H9 (cell line): ENCODE data around the gene MAP7. TPM values are rescaled to one million over a fixed set of nuclear protein-coding genes. Genes with fewer than 3 reads are reported as not detected.
"Not testable (repeated sequence)": the region's sequence is repeated elsewhere in the genome, so short reads cannot be mapped to it uniquely, and the experiment has no call there.

Experiments used
- DNase-seq: peaks from one replicate; pipeline ENCODE4 v3.0.0-alpha.2; 2017
- H2AFZ ChIP-seq: one replicate; pipeline ENCODE4 v1.6.1; 2013; ENCODE audit warnings: mild to moderate bottlenecking, low read length, control low read depth, moderate library complexity
- H2AK5ac ChIP-seq: 2 replicates; pipeline ENCODE4 v1.6.1; 2013; ENCODE audit warnings: low read length, control low read depth, mixed read lengths; ENCODE audit not compliant: insufficient read length
- H2BK120ac ChIP-seq: one replicate; pipeline ENCODE4 v1.6.1; 2013; ENCODE audit warnings: low read depth, mild to moderate bottlenecking, low read length, control low read depth, inconsistent platforms; ENCODE audit not compliant: poor library complexity, severe bottlenecking
- H2BK12ac ChIP-seq: 2 replicates; pipeline ENCODE4 v1.6.1; 2013; ENCODE audit warnings: low read length, control low read depth, mixed read lengths, low read depth; ENCODE audit not compliant: insufficient read length
- H2BK15ac ChIP-seq: 2 replicates; pipeline ENCODE4 v1.6.1; 2013; ENCODE audit warnings: low read depth, low read length, control low read depth
- H2BK20ac ChIP-seq: one replicate; pipeline ENCODE4 v1.6.1; 2013; ENCODE audit warnings: low read depth, mild to moderate bottlenecking, low read length, control low read depth, inconsistent platforms; ENCODE audit not compliant: poor library complexity, severe bottlenecking
- H2BK5ac ChIP-seq: 2 replicates; pipeline ENCODE4 v1.6.1; 2013; ENCODE audit warnings: low read length, control low read depth, mixed read lengths; ENCODE audit not compliant: insufficient read length
- H3K14ac ChIP-seq: 2 replicates; pipeline ENCODE4 v1.6.1; 2013; ENCODE audit warnings: low read length, control low read depth; ENCODE audit not compliant: insufficient read depth
- H3K18ac ChIP-seq: 2 replicates; pipeline ENCODE4 v1.6.1; 2013; ENCODE audit warnings: low read depth, mild to moderate bottlenecking, mixed read lengths, low read length, control low read depth; ENCODE audit not compliant: insufficient read length
- H3K23ac ChIP-seq: 2 replicates; pipeline ENCODE4 v1.6.1; 2013; ENCODE audit warnings: low read length, control low read depth, mixed read lengths, low read depth; ENCODE audit not compliant: insufficient read length
- H3K23me2 ChIP-seq: 2 replicates; pipeline ENCODE4 v1.6.1; 2013; ENCODE audit warnings: low read depth, mild to moderate bottlenecking, mixed read lengths, low read length, control low read depth; ENCODE audit not compliant: insufficient read length, poor library complexity, severe bottlenecking
- H3K27ac ChIP-seq: 2 replicates; pipeline ENCODE4 v1.5.1; 2013; ENCODE audit warnings: low read length, control low read depth, mixed read lengths, low read depth; ENCODE audit not compliant: insufficient read length
- H3K27me3 ChIP-seq: 2 replicates; pipeline ENCODE4 v1.6.1; 2013; ENCODE audit warnings: low read length, control low read depth, inconsistent platforms; ENCODE audit not compliant: insufficient read depth
- H3K4ac ChIP-seq: 2 replicates; pipeline ENCODE4 v1.6.1; 2013; ENCODE audit warnings: low read depth, mild to moderate bottlenecking, control low read depth, inconsistent platforms, low read length, moderate library complexity
- H3K4me1 ChIP-seq: 2 replicates; pipeline ENCODE4 v1.6.1; 2013; ENCODE audit warnings: low read length, control low read depth, inconsistent platforms; ENCODE audit not compliant: insufficient read depth
- H3K4me2 ChIP-seq: 2 replicates; pipeline ENCODE4 v1.6.1; 2013; ENCODE audit warnings: low read length, control low read depth, mixed read lengths; ENCODE audit not compliant: insufficient read length, insufficient read depth
- H3K56ac ChIP-seq: 2 replicates; pipeline ENCODE4 v1.6.1; 2013; ENCODE audit warnings: low read depth, mild to moderate bottlenecking, mixed read lengths, low read length, control low read depth; ENCODE audit not compliant: insufficient read length
- H3K79me1 ChIP-seq: 2 replicates; pipeline ENCODE4 v1.6.1; 2013; ENCODE audit warnings: low read depth, mild to moderate bottlenecking, moderate library complexity, low read length, control low read depth, inconsistent platforms; ENCODE audit not compliant: insufficient read depth, poor library complexity, severe bottlenecking
- H3K79me2 ChIP-seq: 2 replicates; pipeline ENCODE4 v1.6.1; 2013; ENCODE audit warnings: low read length, control low read depth, inconsistent platforms; ENCODE audit not compliant: insufficient read depth
- H3K9ac ChIP-seq: 2 replicates; pipeline ENCODE4 v1.6.1; 2013; ENCODE audit warnings: low read length, control low read depth, mixed read lengths; ENCODE audit not compliant: insufficient read length; ENCODE audit errors: extremely low read depth
- H3K9me3 ChIP-seq: one replicate; pipeline ENCODE4 v1.6.1; 2013; ENCODE audit warnings: low read depth, low read length, inconsistent platforms; ENCODE audit not compliant: control insufficient read depth
- H3T11ph ChIP-seq: one replicate; pipeline ENCODE4 v1.6.1; 2013; ENCODE audit warnings: mild to moderate bottlenecking, low read length, control low read depth, inconsistent platforms
- H4K20me1 ChIP-seq: one replicate; pipeline ENCODE4 v1.6.1; 2013; ENCODE audit not compliant: control insufficient read depth, insufficient read length, insufficient read depth
- H4K5ac ChIP-seq: 2 replicates; pipeline ENCODE4 v1.6.1; 2013; ENCODE audit warnings: low read depth, mild to moderate bottlenecking, mixed read lengths, low read length, control low read depth; ENCODE audit not compliant: insufficient read length
- H4K8ac ChIP-seq: replicated peaks from 2 replicates; pipeline ENCODE4 v1.6.1; 2013; ENCODE audit warnings: low read length, control low read depth, mixed read lengths, low read depth; ENCODE audit not compliant: insufficient read length
- H4K91ac ChIP-seq: 2 replicates; pipeline ENCODE4 v1.6.1; 2013; ENCODE audit warnings: low read depth, mild to moderate bottlenecking, moderate library complexity, mixed read lengths, low read length, control low read depth; ENCODE audit not compliant: insufficient read length
- H3K27ac Mint-ChIP-seq, 3 experiments: 2 replicates in 2 of 3; 3 replicates in 1 of 3; pipeline ENCODE4 v1.8.0; 2020 to 2021; ENCODE audit warnings: mixed read lengths in 3 of 3, mild to moderate bottlenecking in 1 of 3, moderate library complexity in 1 of 3
- H3K27me3 Mint-ChIP-seq: 2 replicates; pipeline ENCODE4 v1.8.0; 2021; ENCODE audit warnings: low read depth, mild to moderate bottlenecking, moderate library complexity, mixed read lengths
- H3K36me3 Mint-ChIP-seq, 3 experiments: 2 replicates in 2 of 3; 3 replicates in 1 of 3; pipeline ENCODE4 v1.8.0; 2020 to 2021; ENCODE audit warnings: low read depth in 3 of 3, mixed read lengths in 3 of 3; ENCODE audit not compliant: insufficient read depth in 1 of 3
- H3K4me1 Mint-ChIP-seq, 2 experiments: 2 replicates each; pipeline ENCODE4 v1.8.0; 2020; ENCODE audit warnings: mixed read lengths in 2 of 2
- H3K4me3 Mint-ChIP-seq, 2 experiments: 2 replicates in 1 of 2; 3 replicates in 1 of 2; pipeline ENCODE4 v1.8.0; 2020 to 2021; ENCODE audit warnings: mild to moderate bottlenecking in 2 of 2, mixed read lengths in 2 of 2, moderate library complexity in 1 of 2
- H3K9me3 Mint-ChIP-seq, 2 experiments: 2 replicates in 1 of 2; 3 replicates in 1 of 2; pipeline ENCODE4 v1.8.0; 2020; ENCODE audit warnings: mild to moderate bottlenecking in 2 of 2, mixed read lengths in 2 of 2, moderate library complexity in 1 of 2
- WGBS: extraction: QIAGEN DNeasy Blood & Tissue Kit; methylation state at CpG from one replicate; pipeline ENCODE4 v1.1.7; 2013; ENCODE audit warnings: missing lambda C conversion rate, low lambda C conversion rate, mixed read lengths; ENCODE audit not compliant: insufficient read length; ENCODE audit errors: extremely low coverage; 5-methylcytosine and 5-hydroxymethylcytosine counted together
- total RNA-seq: library from RNA; stranded (reverse); gene quantifications from 2 replicates; pipeline ENCODE4 v1.2.1, GENCODE V29; 2021
- TF ChIP-seq, protein P1 (sequence below): fragments of 200-600 bp; sonication (generic); conservative IDR thresholded peaks from 3 replicates; pipeline ENCODE4 v1.8.0; 2021; ENCODE audit warnings: antibody characterized with exemption, mild to moderate bottlenecking

MAP7 gene
- total RNA-seq, 1 experiment from 2014 or later, result 51.1 TPM

DNA sequence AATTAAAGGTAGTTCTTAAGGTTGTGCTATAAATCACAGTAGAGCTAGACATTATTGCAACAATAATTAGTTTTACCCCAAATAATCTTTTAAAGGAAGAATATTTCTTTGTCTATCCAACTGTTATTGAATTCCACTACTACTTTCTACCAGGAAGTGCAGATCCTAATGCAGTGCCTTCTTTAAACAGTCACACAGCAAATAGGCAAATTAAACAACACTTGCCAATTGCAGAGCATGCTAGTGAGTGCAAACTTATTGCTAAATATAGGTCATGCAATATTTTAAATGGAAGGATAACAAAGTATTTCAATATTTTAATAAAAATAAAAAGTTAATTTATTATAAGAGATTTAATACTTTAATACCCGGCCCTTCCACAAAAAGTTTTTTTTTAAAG, 153.3 kb downstream of the MAP7 start:
- H3K27ac ChIP-seq, result no peak overlapping the region
- H4K5ac ChIP-seq, result no peak overlapping the region
- no peak overlapping the region for H3K9ac ChIP-seq
- Mint-ChIP-seq H3K27me3 (no peaks in the 10 kb centered on the region), H3K4me3 (no peak overlapping the region), H3K9me3 (peaks cover 3 to 8% of the 10 kb centered on the region in 2 experiments; a peak in 3 of 5 replicates), H3K36me3 (peaks cover 15 to 21% (median 15%) of the 10 kb centered on the region in 3 experiments), H3K4me1 (peaks cover 15 to 16% of the 10 kb centered on the region in 2 experiments), H3K27ac (no peak overlapping the region)
- H2BK120ac ChIP-seq, result no peak overlapping the region
- no CpG with 5 or more reads among the region's 1 CpG for WGBS
- H3T11ph ChIP-seq, result no peak overlapping the region
- H4K20me1 ChIP-seq, result no peaks in the 10 kb centered on the region
- no peak overlapping the region for H2BK15ac ChIP-seq
- H3K14ac ChIP-seq, result no peak overlapping the region
- H3K79me2 ChIP-seq, result no peaks in the 10 kb centered on the region
- H2AK5ac ChIP-seq, result no peak overlapping the region
- H2BK5ac ChIP-seq, result no peak overlapping the region
- H4K8ac ChIP-seq, result no peak overlapping the region
- H3K23ac ChIP-seq, result no peak overlapping the region
- H3K4me2 ChIP-seq, result no peak overlapping the region
- H3K79me1 ChIP-seq, result no peaks in the 10 kb centered on the region
- no peak overlapping the region for H3K56ac ChIP-seq
- no peaks in the 10 kb centered on the region for H3K27me3 ChIP-seq
- H4K91ac ChIP-seq, result no peak overlapping the region
- H2AFZ ChIP-seq, result no peak overlapping the region
- no peaks in the 10 kb centered on the region for H3K9me3 ChIP-seq
- H3K4me1 ChIP-seq, result no peaks in the 10 kb centered on the region
- H3K23me2 ChIP-seq, result no peaks in the 10 kb centered on the region
- TF ChIP-seq, protein P1, sequence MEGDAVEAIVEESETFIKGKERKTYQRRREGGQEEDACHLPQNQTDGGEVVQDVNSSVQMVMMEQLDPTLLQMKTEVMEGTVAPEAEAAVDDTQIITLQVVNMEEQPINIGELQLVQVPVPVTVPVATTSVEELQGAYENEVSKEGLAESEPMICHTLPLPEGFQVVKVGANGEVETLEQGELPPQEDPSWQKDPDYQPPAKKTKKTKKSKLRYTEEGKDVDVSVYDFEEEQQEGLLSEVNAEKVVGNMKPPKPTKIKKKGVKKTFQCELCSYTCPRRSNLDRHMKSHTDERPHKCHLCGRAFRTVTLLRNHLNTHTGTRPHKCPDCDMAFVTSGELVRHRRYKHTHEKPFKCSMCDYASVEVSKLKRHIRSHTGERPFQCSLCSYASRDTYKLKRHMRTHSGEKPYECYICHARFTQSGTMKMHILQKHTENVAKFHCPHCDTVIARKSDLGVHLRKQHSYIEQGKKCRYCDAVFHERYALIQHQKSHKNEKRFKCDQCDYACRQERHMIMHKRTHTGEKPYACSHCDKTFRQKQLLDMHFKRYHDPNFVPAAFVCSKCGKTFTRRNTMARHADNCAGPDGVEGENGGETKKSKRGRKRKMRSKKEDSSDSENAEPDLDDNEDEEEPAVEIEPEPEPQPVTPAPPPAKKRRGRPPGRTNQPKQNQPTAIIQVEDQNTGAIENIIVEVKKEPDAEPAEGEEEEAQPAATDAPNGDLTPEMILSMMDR, result no peak
- H2BK12ac ChIP-seq, result no peak overlapping the region
- no peak overlapping the region for H2BK20ac ChIP-seq
- DNase-seq, result no peak
- H3K18ac ChIP-seq, result no peak overlapping the region
- no peak overlapping the region for H3K4ac ChIP-seq

DNA sequence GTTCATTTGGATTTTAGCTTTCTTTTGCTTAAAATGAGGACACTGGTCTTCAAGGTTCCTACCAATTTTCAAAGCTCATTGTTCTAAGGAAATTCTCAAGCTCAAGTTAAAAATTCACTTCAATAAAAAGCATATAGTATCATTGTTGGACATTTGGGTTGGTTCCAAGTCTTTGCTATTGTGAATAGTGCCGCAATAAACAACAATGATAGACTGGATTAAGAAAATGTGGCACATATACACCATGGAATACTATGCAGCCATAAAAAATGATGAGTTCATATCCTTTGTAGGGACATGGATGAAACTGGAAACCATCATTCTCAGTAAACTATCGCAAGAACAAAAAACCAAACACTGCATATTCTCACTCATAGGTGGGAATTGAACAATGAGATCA, 159.3 kb downstream of the MAP7 start:
- peaks cover 0 to 23% (median 12%) of the 10 kb centered on the region in 3 experiments; a peak in 5 of 7 replicates for H3K36me3 Mint-ChIP-seq

More for the DNA sequence above, 159.3 kb downstream of the MAP7 start:
- not testable (repeated sequence) for H3K56ac ChIP-seq, H2BK20ac ChIP-seq, H3K27me3 ChIP-seq, H3K23ac ChIP-seq, H2BK12ac ChIP-seq, H3K27ac Mint-ChIP-seq, H4K8ac ChIP-seq, H3K27me3 Mint-ChIP-seq, H3K23me2 ChIP-seq, H3K4me1 ChIP-seq, H3K79me2 ChIP-seq, H3T11ph ChIP-seq, H3K9me3 ChIP-seq, H2AK5ac ChIP-seq, H2BK120ac ChIP-seq, H3K4ac ChIP-seq, H2AFZ ChIP-seq, H3K4me3 Mint-ChIP-seq, H3K9me3 Mint-ChIP-seq, H3K14ac ChIP-seq, H3K27ac ChIP-seq, H3K79me1 ChIP-seq, H4K5ac ChIP-seq, H4K20me1 ChIP-seq, H3K18ac ChIP-seq, H3K4me2 ChIP-seq, H2BK15ac ChIP-seq, H2BK5ac ChIP-seq, DNase-seq, H4K91ac ChIP-seq, H3K9ac ChIP-seq
- peaks cover 11 to 12% of the 10 kb centered on the region in 2 experiments for H3K4me1 Mint-ChIP-seq
- no CpG with 5 or more reads among the region's 2 CpGs for WGBS
